LNCaP clone FGC (cell line): ENCODE data around the gene TRAK1.

Experiments used
- DNase-seq: peaks from one replicate; pipeline ENCODE4 v3.0.0-alpha.2; 2011; ENCODE audit warnings: low read depth
- H3K4me3 ChIP-seq: 2 replicates; pipeline ENCODE4 v1.5.1; 2011; ENCODE audit warnings: mild to moderate bottlenecking, low read depth, low read length, control low read depth
- TF ChIP-seq, protein P1 (sequence below): IDR thresholded peaks from 2 replicates; pipeline ENCODE4 v1.5.1; 2012; ENCODE audit warnings: mild to moderate bottlenecking; ENCODE audit not compliant: control insufficient read depth, insufficient read depth; ENCODE audit errors: extremely low read depth

Gene TRAK1

DNA sequence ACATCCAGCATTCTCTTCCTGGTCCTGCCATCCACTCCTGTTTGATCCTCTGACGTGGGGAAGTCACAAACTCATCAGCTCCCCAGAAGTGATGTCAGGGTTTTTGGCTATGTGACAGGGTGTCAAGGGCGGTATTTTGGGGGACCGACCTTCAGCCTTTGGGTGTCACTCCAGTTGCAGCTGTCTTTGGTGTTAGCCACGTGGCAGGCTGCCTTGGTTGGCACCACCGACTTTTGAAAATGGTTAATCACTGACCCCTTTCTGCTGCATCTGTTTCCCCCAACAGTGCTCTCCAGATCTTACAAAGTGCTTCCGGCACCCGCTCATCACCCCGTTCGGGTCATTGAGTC, 86.6 kb downstream of the TRAK1 start:
- H3K4me3 ChIP-seq, result no peak overlapping the region
- TF ChIP-seq, protein P1, sequence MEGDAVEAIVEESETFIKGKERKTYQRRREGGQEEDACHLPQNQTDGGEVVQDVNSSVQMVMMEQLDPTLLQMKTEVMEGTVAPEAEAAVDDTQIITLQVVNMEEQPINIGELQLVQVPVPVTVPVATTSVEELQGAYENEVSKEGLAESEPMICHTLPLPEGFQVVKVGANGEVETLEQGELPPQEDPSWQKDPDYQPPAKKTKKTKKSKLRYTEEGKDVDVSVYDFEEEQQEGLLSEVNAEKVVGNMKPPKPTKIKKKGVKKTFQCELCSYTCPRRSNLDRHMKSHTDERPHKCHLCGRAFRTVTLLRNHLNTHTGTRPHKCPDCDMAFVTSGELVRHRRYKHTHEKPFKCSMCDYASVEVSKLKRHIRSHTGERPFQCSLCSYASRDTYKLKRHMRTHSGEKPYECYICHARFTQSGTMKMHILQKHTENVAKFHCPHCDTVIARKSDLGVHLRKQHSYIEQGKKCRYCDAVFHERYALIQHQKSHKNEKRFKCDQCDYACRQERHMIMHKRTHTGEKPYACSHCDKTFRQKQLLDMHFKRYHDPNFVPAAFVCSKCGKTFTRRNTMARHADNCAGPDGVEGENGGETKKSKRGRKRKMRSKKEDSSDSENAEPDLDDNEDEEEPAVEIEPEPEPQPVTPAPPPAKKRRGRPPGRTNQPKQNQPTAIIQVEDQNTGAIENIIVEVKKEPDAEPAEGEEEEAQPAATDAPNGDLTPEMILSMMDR, result no peak
- DNase-seq, result no peak

GRCh38 chr3:42179110-42179725, 88.1 kb downstream of the TRAK1 start:
- TF ChIP-seq, protein P1, result no peak
- DNase-seq, result no peak
- no peak overlapping the region for H3K4me3 ChIP-seq

DNA sequence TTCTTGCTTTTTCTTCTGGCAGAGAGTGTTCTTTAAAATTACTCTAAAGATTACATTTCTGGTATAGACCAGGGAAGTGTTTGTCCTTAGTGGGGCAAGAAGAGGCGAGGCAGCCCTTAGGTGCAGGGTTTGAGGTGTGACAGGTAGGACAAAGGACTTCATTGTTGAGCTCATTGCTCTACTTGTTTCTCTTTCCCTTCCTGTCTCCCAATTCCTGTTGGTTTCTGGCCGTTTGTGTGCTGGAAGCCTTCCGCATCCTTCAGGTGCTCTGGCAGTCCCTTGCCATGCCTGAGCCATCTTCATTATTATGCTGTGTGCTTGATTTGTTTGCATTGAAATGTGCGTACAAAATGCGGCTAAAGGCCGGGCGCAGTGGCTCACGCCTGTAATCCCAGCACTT, 89.7 kb downstream of the TRAK1 start:
- DNase-seq, result no peak
- TF ChIP-seq, protein P1, result no peak
- H3K4me3 ChIP-seq, result no peak overlapping the region

DNA sequence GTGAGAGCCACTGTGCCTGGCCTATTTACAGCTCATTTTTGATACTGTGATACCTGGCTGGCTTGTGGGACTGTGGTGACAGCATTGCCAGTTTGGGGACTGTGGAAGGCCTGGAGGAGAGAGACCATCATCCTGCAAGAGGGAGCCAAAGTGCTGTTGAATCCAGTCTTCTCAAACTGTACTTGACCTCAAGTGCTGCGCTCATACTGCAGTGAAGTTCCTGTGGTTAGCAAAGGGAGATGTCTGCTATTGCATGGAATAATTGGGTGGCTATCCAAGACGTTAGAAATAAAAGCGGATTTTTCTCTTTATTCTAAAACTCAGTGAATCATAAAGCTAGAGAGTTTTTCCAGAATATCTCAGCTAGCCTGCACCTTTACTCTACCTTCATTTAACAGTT, 91.4 kb downstream of the TRAK1 start:
- H3K4me3 ChIP-seq, result no peak overlapping the region
- TF ChIP-seq, protein P1, result no peak
- no peak for DNase-seq

DNA sequence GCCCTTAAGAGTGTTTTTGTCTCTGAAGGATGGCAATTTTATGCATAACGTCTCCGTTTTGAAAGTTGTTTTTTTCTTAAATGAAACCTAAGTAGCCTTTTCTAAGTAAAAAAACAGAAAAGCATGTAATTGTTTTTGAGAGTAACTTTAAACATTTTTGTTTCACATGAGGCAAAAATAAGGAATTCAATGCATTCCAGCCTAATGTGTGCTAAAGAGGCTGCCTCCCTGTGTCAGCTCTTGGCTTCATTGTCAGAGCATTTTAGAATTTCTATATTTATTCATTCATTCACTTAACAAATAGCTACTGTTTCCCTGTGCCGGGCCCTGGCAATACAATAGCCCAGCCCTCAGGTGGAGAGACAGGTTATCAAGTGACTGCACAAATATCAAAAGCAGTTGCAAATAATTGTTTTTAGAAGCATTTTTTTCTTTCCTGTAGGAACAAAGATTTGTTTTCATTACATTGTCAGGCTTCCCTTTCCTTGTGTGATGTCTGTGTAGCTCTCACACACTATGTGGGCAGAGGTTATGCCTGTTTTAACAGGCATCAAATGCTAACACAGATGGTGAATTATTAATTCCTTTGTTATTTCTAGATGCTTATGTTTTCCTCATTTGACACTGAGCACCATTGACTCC, 93.0 kb downstream of the TRAK1 start:
- no peak overlapping the region for H3K4me3 ChIP-seq
- DNase-seq, result no peak
- TF ChIP-seq, protein P1, result no peak

DNA sequence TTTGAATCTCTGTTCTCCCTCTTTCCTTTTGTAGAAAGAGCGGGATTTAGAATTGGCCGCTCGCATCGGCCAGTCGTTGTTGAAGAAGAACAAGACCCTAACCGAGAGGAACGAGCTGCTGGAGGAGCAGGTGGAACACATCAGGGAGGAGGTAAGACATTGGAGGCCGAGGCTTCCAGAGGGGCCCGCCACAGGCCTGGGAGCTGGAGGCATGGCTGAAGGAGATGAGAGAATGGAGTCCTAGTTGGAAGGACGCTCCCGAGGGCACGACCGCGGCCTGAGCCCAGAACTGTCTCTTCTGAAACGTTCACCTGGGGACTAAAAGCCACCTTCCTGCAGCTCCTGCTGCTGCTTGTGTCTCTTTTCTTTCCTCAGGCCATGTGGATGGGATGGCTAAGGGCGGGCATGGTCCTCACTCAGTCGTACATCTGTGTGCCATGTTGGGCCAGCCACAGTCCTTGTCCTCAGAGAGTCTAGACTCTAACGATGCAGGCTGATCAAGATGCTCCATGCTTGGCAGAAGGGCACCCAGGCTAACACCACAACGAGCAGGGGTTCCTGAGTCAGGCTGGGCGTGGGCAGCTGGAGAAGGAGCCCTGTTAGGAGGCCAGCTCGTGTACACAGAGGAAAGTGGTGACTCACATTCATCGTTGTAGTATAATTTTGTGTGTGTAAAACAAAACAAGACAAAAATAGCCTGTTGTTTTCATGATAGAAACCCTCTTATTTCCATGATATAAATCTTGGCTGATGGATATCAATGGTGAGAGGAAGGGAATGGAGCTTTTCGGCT, 93.7 kb downstream of the TRAK1 start:
- H3K4me3 ChIP-seq, result no peak overlapping the region
- no peak for DNase-seq
- TF ChIP-seq, protein P1, result no peak
